Measurements from ENCODE around the gene TAS2R13.

The TAS2R13 gene

GRCh38 chr12:10884086-10884725 is 25.2 kb downstream of the TAS2R13 start, which contains the start of gene PRH1:
Gene PRH1 (minus strand): TSS chr12:10884255. CDS start chr12:10884217, 38 bp downstream.
- DNase-seq (ENCODE audit: low read depth in 2 of 2), result no peak
- no peak for TF ChIP-seq CTCF (IDR thresholded peaks at IDR 0.05; ENCODE audit: low read depth, low read length)
- no peak within 1 kb of the TSS for H3K4me3 ChIP-seq (replicated peaks in 1 of 2; ENCODE audit: low read depth in 2 of 2, low read length in 2 of 2)

GRCh38 chr12:10873378-10873777 is 36.0 kb downstream of the TAS2R13 start:
- H3K4me3 ChIP-seq (replicated peaks in 1 of 2; ENCODE audit: low read depth in 2 of 2, low read length in 2 of 2), result no peak overlapping the region
- DNase-seq (ENCODE audit: low read depth in 2 of 2), result peak; percentile 49 to 80
- no peak for TF ChIP-seq CTCF (IDR thresholded peaks at IDR 0.05; ENCODE audit: low read depth, low read length)

GRCh38 chr12:10867381-10867780 is 42.0 kb downstream of the TAS2R13 start:
- TF ChIP-seq CTCF (IDR thresholded peaks at IDR 0.05; ENCODE audit: low read depth, low read length), result no peak
- DNase-seq (ENCODE audit: low read depth in 2 of 2), result peak; percentile 15 to 21
- H3K4me3 ChIP-seq (replicated peaks in 1 of 2; ENCODE audit: low read depth in 2 of 2, low read length in 2 of 2), result no peak overlapping the region

- DNase-seq (ENCODE audit: low read depth in 2 of 2), result no peak
- TF ChIP-seq CTCF (IDR thresholded peaks at IDR 0.05; ENCODE audit: low read depth, low read length), result no peak
- H3K4me3 ChIP-seq (replicated peaks in 1 of 2; ENCODE audit: low read depth in 2 of 2, low read length in 2 of 2), result no peak overlapping the region
These were observed 45.7 kb downstream of the TAS2R13 start for GRCh38 chr12:10863512-10864218.

- no peak for TF ChIP-seq CTCF (IDR thresholded peaks at IDR 0.05; ENCODE audit: low read depth, low read length)
- no peak overlapping the region for H3K4me3 ChIP-seq (replicated peaks in 1 of 2; ENCODE audit: low read depth in 2 of 2, low read length in 2 of 2)
- DNase-seq (ENCODE audit: low read depth in 2 of 2), result peak in 1 of 2 donors; percentile 31
These were observed 48.0 kb downstream of the TAS2R13 start for GRCh38 chr12:10861366-10861765.

Measured in cardiac fibroblast (primary cell).